ENCODE measurements around the gene GPR173. TPM values are rescaled to one million over a fixed set of nuclear protein-coding genes. Genes with fewer than 3 reads are reported as not detected.

The GPR173 gene
- total and polyA plus RNA-seq, 2 experiments from 2014 or later, result 0.92 to 7.7 TPM

DNA sequence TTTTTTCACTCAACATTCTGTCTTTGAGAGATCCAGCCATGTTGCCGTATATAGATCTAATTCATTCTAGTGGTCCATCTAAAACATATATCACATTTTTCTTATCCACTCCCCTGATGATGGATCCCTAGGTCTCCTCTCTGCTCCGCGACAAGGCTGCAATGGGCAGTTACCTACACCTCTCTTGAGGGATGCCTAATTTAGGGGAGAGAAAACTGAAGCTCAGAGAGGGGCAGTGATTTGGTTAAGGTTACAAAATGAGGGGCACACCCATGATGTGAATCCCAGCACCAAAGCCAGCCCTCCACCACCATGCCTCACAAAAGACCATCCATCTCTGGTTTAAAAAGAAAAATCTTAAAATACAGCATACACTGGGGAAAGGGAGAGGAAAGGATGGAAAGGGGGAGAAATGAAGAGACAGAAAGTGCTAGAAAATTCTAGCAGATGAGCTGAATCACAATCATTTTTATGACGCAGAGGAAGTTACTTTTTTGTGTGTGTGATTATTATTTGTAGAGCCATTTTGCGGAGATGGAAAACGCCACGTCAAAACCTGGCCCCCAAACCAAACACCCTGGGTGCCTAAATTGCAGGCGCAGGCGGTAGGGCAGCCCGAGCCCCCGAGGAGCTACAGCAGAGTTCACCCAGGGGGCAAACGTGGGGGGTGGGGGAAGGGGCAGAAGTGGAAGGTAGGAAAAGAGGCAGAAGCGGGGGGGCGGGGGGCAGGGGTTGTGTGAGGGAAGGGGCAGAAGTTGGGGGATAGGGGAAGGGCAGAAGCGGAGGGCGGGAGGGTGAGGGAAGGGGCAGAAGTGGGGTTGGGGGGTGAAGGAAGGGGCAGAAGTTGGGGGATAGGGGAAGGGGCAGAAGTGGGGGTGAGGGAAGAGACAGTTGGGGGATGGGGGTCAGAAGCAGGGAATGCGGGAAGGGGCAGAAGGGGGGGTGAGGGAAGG lies 32.3 kb downstream of the GPR173 start (continued):
- TF ChIP-seq, protein P1, sequence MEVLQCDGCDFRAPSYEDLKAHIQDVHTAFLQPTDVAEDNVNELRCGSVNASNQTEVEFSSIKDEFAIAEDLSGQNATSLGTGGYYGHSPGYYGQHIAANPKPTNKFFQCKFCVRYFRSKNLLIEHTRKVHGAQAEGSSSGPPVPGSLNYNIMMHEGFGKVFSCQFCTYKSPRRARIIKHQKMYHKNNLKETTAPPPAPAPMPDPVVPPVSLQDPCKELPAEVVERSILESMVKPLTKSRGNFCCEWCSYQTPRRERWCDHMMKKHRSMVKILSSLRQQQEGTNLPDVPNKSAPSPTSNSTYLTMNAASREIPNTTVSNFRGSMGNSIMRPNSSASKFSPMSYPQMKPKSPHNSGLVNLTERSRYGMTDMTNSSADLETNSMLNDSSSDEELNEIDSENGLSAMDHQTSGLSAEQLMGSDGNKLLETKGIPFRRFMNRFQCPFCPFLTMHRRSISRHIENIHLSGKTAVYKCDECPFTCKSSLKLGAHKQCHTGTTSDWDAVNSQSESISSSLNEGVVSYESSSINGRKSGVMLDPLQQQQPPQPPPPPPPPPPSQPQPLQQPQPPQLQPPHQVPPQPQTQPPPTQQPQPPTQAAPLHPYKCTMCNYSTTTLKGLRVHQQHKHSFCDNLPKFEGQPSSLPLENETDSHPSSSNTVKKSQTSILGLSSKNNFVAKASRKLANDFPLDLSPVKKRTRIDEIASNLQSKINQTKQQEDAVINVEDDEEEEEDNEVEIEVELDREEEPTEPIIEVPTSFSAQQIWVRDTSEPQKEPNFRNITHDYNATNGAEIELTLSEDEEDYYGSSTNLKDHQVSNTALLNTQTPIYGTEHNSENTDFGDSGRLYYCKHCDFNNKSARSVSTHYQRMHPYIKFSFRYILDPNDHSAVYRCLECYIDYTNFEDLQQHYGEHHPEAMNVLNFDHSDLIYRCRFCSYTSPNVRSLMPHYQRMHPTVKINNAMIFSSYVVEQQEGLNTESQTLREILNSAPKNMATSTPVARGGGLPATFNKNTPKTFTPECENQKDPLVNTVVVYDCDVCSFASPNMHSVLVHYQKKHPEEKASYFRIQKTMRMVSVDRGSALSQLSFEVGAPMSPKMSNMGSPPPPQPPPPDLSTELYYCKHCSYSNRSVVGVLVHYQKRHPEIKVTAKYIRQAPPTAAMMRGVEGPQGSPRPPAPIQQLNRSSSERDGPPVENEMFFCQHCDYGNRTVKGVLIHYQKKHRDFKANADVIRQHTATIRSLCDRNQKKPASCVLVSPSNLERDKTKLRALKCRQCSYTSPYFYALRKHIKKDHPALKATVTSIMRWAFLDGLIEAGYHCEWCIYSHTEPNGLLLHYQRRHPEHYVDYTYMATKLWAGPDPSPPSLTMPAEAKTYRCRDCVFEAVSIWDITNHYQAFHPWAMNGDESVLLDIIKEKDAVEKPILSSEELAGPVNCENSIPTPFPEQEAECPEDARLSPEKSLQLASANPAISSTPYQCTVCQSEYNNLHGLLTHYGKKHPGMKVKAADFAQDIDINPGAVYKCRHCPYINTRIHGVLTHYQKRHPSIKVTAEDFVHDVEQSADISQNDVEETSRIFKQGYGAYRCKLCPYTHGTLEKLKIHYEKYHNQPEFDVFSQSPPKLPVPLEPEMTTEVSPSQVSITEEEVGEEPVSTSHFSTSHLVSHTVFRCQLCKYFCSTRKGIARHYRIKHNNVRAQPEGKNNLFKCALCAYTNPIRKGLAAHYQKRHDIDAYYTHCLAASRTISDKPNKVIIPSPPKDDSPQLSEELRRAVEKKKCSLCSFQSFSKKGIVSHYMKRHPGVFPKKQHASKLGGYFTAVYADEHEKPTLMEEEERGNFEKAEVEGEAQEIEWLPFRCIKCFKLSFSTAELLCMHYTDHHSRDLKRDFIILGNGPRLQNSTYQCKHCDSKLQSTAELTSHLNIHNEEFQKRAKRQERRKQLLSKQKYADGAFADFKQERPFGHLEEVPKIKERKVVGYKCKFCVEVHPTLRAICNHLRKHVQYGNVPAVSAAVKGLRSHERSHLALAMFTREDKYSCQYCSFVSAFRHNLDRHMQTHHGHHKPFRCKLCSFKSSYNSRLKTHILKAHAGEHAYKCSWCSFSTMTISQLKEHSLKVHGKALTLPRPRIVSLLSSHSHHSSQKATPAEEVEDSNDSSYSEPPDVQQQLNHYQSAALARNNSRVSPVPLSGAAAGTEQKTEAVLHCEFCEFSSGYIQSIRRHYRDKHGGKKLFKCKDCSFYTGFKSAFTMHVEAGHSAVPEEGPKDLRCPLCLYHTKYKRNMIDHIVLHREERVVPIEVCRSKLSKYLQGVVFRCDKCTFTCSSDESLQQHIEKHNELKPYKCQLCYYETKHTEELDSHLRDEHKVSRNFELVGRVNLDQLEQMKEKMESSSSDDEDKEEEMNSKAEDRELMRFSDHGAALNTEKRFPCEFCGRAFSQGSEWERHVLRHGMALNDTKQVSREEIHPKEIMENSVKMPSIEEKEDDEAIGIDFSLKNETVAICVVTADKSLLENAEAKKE (CRISPR knock-in tag; IDR thresholded peaks at IDR 0.05), result no peak
- no peak for TF ChIP-seq EZH2 (IDR thresholded peaks at IDR 0.05; ENCODE audit: low read depth, unreplicated experiment)

DNA sequence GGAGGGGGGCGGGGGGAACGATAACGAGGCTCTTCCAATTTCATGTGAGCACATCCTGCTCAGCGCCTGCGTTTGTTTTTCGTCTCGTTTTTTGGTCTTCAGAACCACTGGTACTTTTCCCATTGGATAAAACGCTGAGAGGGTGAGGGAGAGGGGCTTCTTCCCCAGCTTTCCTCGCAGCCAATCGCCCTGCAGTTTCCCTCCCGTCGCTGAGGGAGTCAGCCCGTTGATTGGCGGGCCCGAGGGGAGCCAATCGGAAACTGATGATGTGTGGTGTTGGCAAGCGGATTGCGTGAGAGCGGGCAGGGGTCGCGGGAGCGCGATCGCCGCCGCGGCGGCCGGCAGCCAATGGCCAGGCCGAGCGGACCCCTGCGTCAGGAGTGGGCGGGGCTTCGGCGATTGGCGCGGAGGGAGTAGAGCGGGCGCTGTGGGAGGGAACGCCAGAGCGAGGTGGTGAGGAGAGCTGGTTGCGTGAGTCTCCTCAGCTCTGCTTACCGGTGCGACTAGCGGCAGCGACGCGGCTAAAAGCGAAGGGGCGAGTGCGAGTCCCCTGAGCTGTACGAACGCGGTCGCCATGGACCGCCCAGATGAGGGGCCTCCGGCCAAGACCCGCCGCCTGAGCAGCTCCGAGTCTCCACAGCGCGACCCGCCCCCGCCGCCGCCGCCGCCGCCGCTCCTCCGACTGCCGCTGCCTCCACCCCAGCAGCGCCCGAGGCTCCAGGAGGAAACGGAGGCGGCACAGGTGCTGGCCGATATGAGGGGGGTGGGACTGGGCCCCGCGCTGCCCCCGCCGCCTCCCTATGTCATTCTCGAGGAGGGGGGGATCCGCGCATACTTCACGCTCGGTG lies 33.6 kb downstream of the GPR173 start, which contains the start of gene TSPYL2:
Gene TSPYL2 (plus strand): TSS at position 443 of the 848 bp plus-strand sequence. CDS start 132 bp downstream, at position 575.
- H3K27me3 Mint-ChIP-seq (ENCODE audit: insufficient read depth, low read depth, poor library complexity), result peaks cover 12% of the 10 kb centered on the region
- ATAC-seq, result peak; percentile 88

More for the DNA sequence above, 33.6 kb downstream of the GPR173 start, which contains the start of gene TSPYL2:
- Histone ChIP-seq H4K20me1 (replicated peaks; ENCODE audit: insufficient read depth) (no peaks in the 10 kb centered on the region; the same call in 1 of the 2 replicates), H2AFZ (no peak within 1 kb of the TSS), H3K27ac (ENCODE audit: low read depth) (no peak within 1 kb of the TSS), H3K9me2 (ENCODE audit: insufficient read depth) (no peaks in the 10 kb centered on the region), H3K79me2 (replicated peaks; ENCODE audit: insufficient read depth) (0 out of 2 replicates have a peak, but pooled peaks cover 4% of the 10 kb centered on the region), H3K4me3 (peak within 1 kb of the TSS; percentile 79), H3K4me2 (peak within 1 kb of the TSS; percentile 84), H3K4me1 (ENCODE audit: insufficient read depth) (peaks cover 7% of the 10 kb centered on the region), H3K36me3 (ENCODE audit: insufficient read depth) (no peaks in the 10 kb centered on the region), H3K27me3 (ENCODE audit: insufficient read depth) (peaks cover 8% of the 10 kb centered on the region; the same call in 1 of the 2 replicates), H3F3A (replicated peaks; ENCODE audit: low read depth) (no peaks in the 10 kb centered on the region)
- DNase-seq (ENCODE audit: low spot score), result peak; percentile 89
- H3K4me1 Mint-ChIP-seq, result peaks cover 16% of the 10 kb centered on the region
- no peaks in the 10 kb centered on the region; the same call in 1 of the 3 replicates for H3K9me3 Mint-ChIP-seq
- H3K36me3 Mint-ChIP-seq (ENCODE audit: low read depth), result peaks cover 41% of the 10 kb centered on the region
- H3K27ac Mint-ChIP-seq, result peak within 1 kb of the TSS; percentile 92
- H3K4me3 Mint-ChIP-seq, result peak within 1 kb of the TSS; percentile 92
- TF ChIP-seq CREB1 (CRISPR knock-in tag; IDR thresholded peaks at IDR 0.05; ENCODE audit: low read depth), result peak; percentile 74
- no peak for TF ChIP-seq REST (IDR thresholded peaks at IDR 0.05; ENCODE audit: unreplicated experiment)
- peak; percentile 95 for TF ChIP-seq POLR2AphosphoS5 (IDR thresholded peaks at IDR 0.05; ENCODE audit: low read depth)
